Retinal pigment epithelial cell (primary cell): ENCODE data around the gene RNF26.
A peak's percentile ranks its signal among the peaks of the same experiment; 100 is the strongest.
"Not testable (repeated sequence)": the region's sequence is repeated elsewhere in the genome, so short reads cannot be mapped to it uniquely, and the experiment has no call there.

Source experiments
- DNase-seq: peaks from one replicate; pipeline ENCODE4 v3.0.0-alpha.2; 2010; ENCODE audit warnings: low read depth
- H3K4me3 ChIP-seq: 2 replicates; pipeline ENCODE4 v1.5.1; 2011; ENCODE audit warnings: mild to moderate bottlenecking, low read length, control low read depth, moderate library complexity
- TF ChIP-seq, protein P1 (sequence below): conservative IDR thresholded peaks from 2 replicates; pipeline ENCODE4 v1.5.1; 2011; ENCODE audit warnings: low read depth, low read length, control low read depth, inconsistent platforms

Gene RNF26

DNA sequence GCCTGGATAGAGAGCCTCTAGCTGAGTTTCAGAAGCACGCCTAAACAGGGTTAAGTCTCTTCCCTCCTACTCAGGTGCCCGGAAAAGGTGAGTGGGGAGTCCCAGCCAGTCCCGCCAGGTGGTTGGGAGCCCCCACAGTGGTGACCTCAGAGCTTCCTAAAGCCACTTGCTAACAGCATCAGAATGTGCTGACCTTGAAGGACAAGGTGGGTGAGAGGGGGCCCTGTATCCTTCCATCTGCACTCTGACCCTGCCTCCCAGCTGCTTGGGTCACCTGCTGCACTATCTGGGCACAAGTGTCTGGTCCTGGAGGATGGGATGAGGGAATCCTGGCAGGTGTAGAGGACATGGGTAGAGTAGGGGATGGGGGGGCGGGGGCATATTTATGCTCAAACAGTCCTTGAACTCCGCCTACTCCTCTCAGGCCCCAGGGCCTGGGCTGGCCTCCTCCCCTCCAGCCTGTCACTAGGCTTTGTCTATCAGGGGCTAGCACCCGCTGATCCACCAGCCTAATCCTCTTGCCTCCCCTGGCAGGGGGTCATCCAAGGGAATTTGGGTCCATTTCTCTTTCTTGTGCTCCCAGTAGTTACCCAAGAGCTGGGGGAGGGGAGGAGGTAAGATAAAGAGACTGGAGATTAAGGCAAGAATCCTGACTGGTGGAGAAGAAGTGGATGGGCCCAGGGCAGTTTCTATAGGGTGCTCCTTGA is 43.8 kb downstream of the RNF26 start:
- TF ChIP-seq, protein P1, sequence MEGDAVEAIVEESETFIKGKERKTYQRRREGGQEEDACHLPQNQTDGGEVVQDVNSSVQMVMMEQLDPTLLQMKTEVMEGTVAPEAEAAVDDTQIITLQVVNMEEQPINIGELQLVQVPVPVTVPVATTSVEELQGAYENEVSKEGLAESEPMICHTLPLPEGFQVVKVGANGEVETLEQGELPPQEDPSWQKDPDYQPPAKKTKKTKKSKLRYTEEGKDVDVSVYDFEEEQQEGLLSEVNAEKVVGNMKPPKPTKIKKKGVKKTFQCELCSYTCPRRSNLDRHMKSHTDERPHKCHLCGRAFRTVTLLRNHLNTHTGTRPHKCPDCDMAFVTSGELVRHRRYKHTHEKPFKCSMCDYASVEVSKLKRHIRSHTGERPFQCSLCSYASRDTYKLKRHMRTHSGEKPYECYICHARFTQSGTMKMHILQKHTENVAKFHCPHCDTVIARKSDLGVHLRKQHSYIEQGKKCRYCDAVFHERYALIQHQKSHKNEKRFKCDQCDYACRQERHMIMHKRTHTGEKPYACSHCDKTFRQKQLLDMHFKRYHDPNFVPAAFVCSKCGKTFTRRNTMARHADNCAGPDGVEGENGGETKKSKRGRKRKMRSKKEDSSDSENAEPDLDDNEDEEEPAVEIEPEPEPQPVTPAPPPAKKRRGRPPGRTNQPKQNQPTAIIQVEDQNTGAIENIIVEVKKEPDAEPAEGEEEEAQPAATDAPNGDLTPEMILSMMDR: no peak
- DNase-seq: no peak
- H3K4me3 ChIP-seq: peak overlapping the region; percentile 25

GRCh38 chr11:119378851-119379465 is 44.6 kb downstream of the RNF26 start:
- DNase-seq: no peak
- H3K4me3 ChIP-seq: peak overlapping the region; percentile 25
- TF ChIP-seq, protein P1: no peak

DNA sequence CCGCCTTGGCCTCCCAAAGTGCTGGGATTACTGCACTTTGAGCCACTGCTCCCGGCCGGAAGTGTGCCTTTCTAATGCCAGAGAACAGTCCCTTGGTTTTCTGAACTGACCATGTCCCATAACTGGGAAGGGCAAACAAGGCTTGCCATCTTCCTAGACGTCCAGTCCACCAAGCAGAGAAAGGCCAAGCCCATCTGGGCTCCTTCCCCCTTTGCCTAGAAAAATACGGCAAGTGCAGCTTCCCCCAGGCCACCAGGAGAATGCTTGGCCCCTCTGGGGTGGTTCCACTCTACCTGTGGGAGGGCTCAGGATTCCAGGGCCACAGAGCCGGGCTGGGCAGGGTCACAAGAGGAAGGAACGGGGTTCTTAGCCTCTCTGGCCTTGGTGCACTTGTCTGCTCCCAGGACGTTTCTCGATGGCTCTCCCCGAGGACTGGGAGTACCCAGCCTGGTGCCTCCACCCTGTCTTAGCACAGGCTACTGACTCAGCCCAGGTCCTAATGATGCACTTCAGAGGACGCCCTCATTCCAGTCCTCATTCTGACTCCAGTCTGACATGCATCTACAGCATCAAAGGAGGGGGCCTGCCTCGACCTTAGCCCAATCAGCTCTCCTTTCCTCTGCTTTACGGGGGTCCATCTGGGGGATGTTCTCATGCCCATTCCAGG is 46.0 kb downstream of the RNF26 start:
- TF ChIP-seq, protein P1: no peak
- H3K4me3 ChIP-seq: peak overlapping the region; percentile 72
- DNase-seq: no peak

DNA sequence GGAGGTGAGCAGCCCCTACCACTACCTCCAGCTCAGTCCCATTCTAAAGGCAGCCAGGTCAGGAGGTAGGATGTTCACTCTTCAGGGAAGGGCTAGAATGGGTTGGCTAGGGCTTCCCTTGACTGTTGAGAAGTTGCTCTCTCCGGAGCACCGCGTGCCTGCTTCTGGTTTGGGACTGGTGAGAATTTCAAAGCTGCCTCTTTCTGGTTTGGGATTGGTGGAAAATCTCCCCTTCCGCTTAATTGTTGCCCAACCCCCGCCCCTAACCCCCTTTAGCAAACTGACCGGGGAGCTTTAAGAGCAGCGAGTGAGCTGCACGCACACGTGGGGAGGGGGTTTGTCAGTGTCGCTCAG is 46.5 kb downstream of the RNF26 start:
- H3K4me3 ChIP-seq: peak overlapping the region; percentile 72
- no peak for DNase-seq
- TF ChIP-seq, protein P1: no peak

GRCh38 chr11:119381181-119381988 is 47.1 kb downstream of the RNF26 start, which contains the start of gene USP2:
Gene USP2 (minus strand): TSS chr11:119381690. CDS start chr11:119373480, 8,210 bp downstream.
- H3K4me3 ChIP-seq: peak within 1 kb of the TSS; percentile 72
- DNase-seq: peak; percentile 89
- TF ChIP-seq, protein P1: peak; percentile 79

GRCh38 chr11:119382101-119382500 is 47.8 kb downstream of the RNF26 start:
- no peak for DNase-seq
- TF ChIP-seq, protein P1: no peak
- H3K4me3 ChIP-seq: peak overlapping the region; percentile 45

DNA sequence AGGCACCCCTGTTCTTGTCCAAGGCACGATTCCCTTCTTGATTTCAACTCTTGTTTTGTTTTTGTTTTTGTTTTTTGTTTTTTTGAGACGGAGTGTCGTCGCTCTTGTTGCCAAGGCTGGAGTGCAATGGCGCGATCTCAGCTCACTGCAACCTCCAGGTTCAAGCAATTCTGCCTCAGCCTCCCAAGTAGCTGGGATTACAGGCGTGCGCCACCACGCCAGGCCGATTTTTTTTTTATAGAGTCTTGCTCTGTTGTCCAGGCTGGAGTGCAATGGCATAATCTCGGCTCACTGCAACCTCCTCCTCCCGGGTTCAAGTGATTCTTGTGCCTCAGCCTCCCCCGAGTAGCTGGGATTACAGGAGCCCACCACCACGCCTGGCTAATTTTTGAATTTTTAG is 48.2 kb downstream of the RNF26 start:
- DNase-seq, H3K4me3 ChIP-seq: not testable (repeated sequence)
